Measurements from ENCODE around the gene OR4E1.

The OR4E1 gene

GRCh38 chr14:21694425-21694824 is 20.8 kb upstream of the OR4E1 start:
- Histone ChIP-seq H3K9me3 (no peaks in the 10 kb centered on the region), H3K4me3 (no peak overlapping the region), H3K27ac (no peak overlapping the region), H3K27me3 (no peaks in the 10 kb centered on the region), H3K4me1 (no peaks in the 10 kb centered on the region), H3K36me3 (no peaks in the 10 kb centered on the region)
- intact Hi-C loops (cut with DNase I; ENCODE audit: low total_unique reads): no loop called here
- no peak for TF ChIP-seq CTCF (IDR thresholded peaks at IDR 0.05)
- no peak for DNase-seq

- H3K4me1 ChIP-seq: no peaks in the 10 kb centered on the region
Measured at GRCh38 chr14:21686468-21686867, 12.8 kb upstream of the OR4E1 start.

GRCh38 chr14:21680072-21680471 is 6.5 kb upstream of the OR4E1 start:
- intact Hi-C loops (cut with DNase I; ENCODE audit: low total_unique reads): no loop called here
- Histone ChIP-seq H3K4me3 (no peak overlapping the region), H3K36me3 (no peaks in the 10 kb centered on the region), H3K27ac (no peak overlapping the region), H3K27me3 (no peaks in the 10 kb centered on the region), H3K9me3 (no peaks in the 10 kb centered on the region), H3K4me1 (no peaks in the 10 kb centered on the region)
- no peak for DNase-seq
- TF ChIP-seq CTCF (IDR thresholded peaks at IDR 0.05): no peak

More at GRCh38 chr14:21686468-21686867, 12.8 kb upstream of the OR4E1 start:
- H3K27me3 ChIP-seq: no peaks in the 10 kb centered on the region
- no peak overlapping the region for H3K4me3 ChIP-seq
- no peak for TF ChIP-seq CTCF (IDR thresholded peaks at IDR 0.05)
- no peaks in the 10 kb centered on the region for H3K36me3 ChIP-seq
- H3K27ac ChIP-seq: no peak overlapping the region
- intact Hi-C loops (cut with DNase I; ENCODE audit: low total_unique reads): no loop called here
- H3K9me3 ChIP-seq: no peaks in the 10 kb centered on the region
- no peak for DNase-seq

- no peaks in the 10 kb centered on the region for H3K9me3 ChIP-seq
- H3K4me1 ChIP-seq: no peaks in the 10 kb centered on the region
- no peak for DNase-seq
- intact Hi-C loops (cut with DNase I; ENCODE audit: low total_unique reads): no loop called here
- no peaks in the 10 kb centered on the region for H3K36me3 ChIP-seq
- no peak overlapping the region for H3K4me3 ChIP-seq
- TF ChIP-seq CTCF (IDR thresholded peaks at IDR 0.05): no peak
- no peak overlapping the region for H3K27ac ChIP-seq
- H3K27me3 ChIP-seq: no peaks in the 10 kb centered on the region
Measured at GRCh38 chr14:21675566-21675965, 1.9 kb upstream of the OR4E1 start.

- Histone ChIP-seq H3K9me3 (no peaks in the 10 kb centered on the region), H3K27ac (no peak overlapping the region), H3K27me3 (no peaks in the 10 kb centered on the region), H3K4me1 (no peaks in the 10 kb centered on the region), H3K4me3 (no peak overlapping the region), H3K36me3 (no peaks in the 10 kb centered on the region)
- intact Hi-C loops (cut with DNase I; ENCODE audit: low total_unique reads): no loop called here
- DNase-seq: no peak
- TF ChIP-seq CTCF (IDR thresholded peaks at IDR 0.05): no peak
Measured at GRCh38 chr14:21672116-21672515, 1.5 kb downstream of the OR4E1 start.

- Histone ChIP-seq H3K4me3 (no peak overlapping the region), H3K27me3 (no peaks in the 10 kb centered on the region), H3K9me3 (no peaks in the 10 kb centered on the region), H3K4me1 (no peaks in the 10 kb centered on the region), H3K27ac (no peak overlapping the region), H3K36me3 (no peaks in the 10 kb centered on the region)
- no peak for DNase-seq
- intact Hi-C loops (cut with DNase I; ENCODE audit: low total_unique reads): no loop called here
- no peak for TF ChIP-seq CTCF (IDR thresholded peaks at IDR 0.05)
Measured at GRCh38 chr14:21671371-21671770, 2.2 kb downstream of the OR4E1 start.
